HEK293T (cell line): Measurements from ENCODE around the gene PTPRA.

Source experiments
- CTCF ChIA-PET: fragments of 350-600 bp; formaldehyde crosslinking; extraction: SDS; loops from one replicate; lab custom pipeline; 2021; ENCODE audit warnings: antibody characterized with exemption, inconsistent platforms; lab: Yijun Ruan, JAX
- POLR2A ChIA-PET: fragments of 350-600 bp; formaldehyde crosslinking; extraction: SDS; loops from one replicate; lab custom pipeline; 2020; ENCODE audit warnings: antibody characterized with exemption, inconsistent platforms; lab: Yijun Ruan, JAX
- DNase-seq: peaks from one replicate; pipeline ENCODE4 v3.0.0; 2012; ENCODE audit warnings: mixed read lengths; ENCODE audit errors: extremely low spot score
- ARNT ChIP-seq: fragments of 450-650 bp; IDR thresholded peaks from 2 replicates; pipeline ENCODE4 v1.6.1; 2017; ENCODE audit warnings: mild to moderate bottlenecking
- BHLHE40 ChIP-seq: fragments of 450-650 bp; IDR thresholded peaks from 2 replicates; pipeline ENCODE4 v1.6.1; 2016; ENCODE audit warnings: mild to moderate bottlenecking, moderate library complexity, borderline replicate concordance
- CTBP1 ChIP-seq: fragments of 450-650 bp; IDR thresholded peaks from 2 replicates; pipeline ENCODE4 v1.6.1; 2016; ENCODE audit warnings: borderline replicate concordance
- ELF4 ChIP-seq: fragments of 450-650 bp; IDR thresholded peaks from 2 replicates; pipeline ENCODE4 v1.6.1; 2017; ENCODE audit warnings: antibody characterized with exemption
- FOXA1 ChIP-seq: fragments of 450-650 bp; IDR thresholded peaks from 2 replicates; pipeline ENCODE4 v1.6.1; 2016; ENCODE audit warnings: mild to moderate bottlenecking
- FOXK2 ChIP-seq: fragments of 450-650 bp; IDR thresholded peaks from 2 replicates; pipeline ENCODE4 v1.6.1; 2016; ENCODE audit warnings: mild to moderate bottlenecking
- FOXM1 ChIP-seq: fragments of 450-650 bp; IDR thresholded peaks from 2 replicates; pipeline ENCODE4 v1.6.1; 2017; ENCODE audit warnings: mild to moderate bottlenecking, borderline replicate concordance
- HDGF ChIP-seq: fragments of 450-650 bp; IDR thresholded peaks from 2 replicates; pipeline ENCODE4 v1.6.1; 2017; ENCODE audit warnings: antibody characterized with exemption, borderline replicate concordance
- L3MBTL2 ChIP-seq: fragments of 450-650 bp; conservative IDR thresholded peaks from 2 replicates; pipeline ENCODE4 v1.6.1; 2016; ENCODE audit warnings: mild to moderate bottlenecking
- LEF1 ChIP-seq: fragments of 450-650 bp; IDR thresholded peaks from 2 replicates; pipeline ENCODE4 v1.6.1; 2017; ENCODE audit warnings: mild to moderate bottlenecking, borderline replicate concordance
- NFRKB ChIP-seq: fragments of 450-650 bp; IDR thresholded peaks from 2 replicates; pipeline ENCODE4 v1.6.1; 2016; ENCODE audit warnings: mild to moderate bottlenecking, moderate library complexity
- SP1 ChIP-seq: fragments of 450-650 bp; IDR thresholded peaks from 2 replicates; pipeline ENCODE4 v1.6.1; 2017
- SUZ12 ChIP-seq: fragments of 450-650 bp; IDR thresholded peaks from 2 replicates; pipeline ENCODE4 v1.6.1; 2016; ENCODE audit warnings: mild to moderate bottlenecking
- TARDBP ChIP-seq: fragments of 450-650 bp; IDR thresholded peaks from 2 replicates; pipeline ENCODE4 v1.6.1; 2016
- ZNF384 ChIP-seq: fragments of 450-650 bp; IDR thresholded peaks from 2 replicates; pipeline ENCODE4 v1.6.1; 2016
- TF ChIP-seq, protein P1 (sequence below): fragments of 450-650 bp; IDR thresholded peaks from 2 replicates; pipeline ENCODE4 v1.6.1; 2016

PTPRA gene

DNA sequence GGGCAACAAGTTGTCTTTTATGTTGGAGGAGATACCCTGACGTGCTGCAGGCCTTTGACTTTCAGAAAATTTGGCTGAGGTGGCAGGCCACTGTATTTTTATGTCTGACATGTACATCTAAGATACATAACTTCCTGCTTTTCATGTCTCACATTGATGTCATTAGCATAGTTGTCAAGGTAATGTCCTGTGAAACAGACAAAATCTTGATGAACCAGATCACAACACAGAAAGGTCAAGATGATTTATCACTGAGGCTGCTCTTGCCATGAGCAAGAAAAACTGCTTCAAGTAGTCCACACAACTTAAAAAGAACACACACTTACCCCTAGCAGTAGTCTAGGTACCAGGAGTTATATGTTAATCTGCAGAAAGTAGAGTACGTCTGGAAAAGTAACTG lies 120.0 kb downstream of the PTPRA start:
- POLR2A ChIA-PET, result no interaction called here
- TF ChIP-seq FOXA1, result no peak
- TF ChIP-seq LEF1, result no peak
- TF ChIP-seq, protein P1, sequence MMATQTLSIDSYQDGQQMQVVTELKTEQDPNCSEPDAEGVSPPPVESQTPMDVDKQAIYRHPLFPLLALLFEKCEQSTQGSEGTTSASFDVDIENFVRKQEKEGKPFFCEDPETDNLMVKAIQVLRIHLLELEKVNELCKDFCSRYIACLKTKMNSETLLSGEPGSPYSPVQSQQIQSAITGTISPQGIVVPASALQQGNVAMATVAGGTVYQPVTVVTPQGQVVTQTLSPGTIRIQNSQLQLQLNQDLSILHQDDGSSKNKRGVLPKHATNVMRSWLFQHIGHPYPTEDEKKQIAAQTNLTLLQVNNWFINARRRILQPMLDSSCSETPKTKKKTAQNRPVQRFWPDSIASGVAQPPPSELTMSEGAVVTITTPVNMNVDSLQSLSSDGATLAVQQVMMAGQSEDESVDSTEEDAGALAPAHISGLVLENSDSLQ, result no peak
- no peak for TF ChIP-seq FOXK2
- no peak for TF ChIP-seq L3MBTL2
- no peak for TF ChIP-seq ELF4
- no peak for TF ChIP-seq SP1
- TF ChIP-seq HDGF, result no peak
- no peak for TF ChIP-seq CTBP1
- no peak for TF ChIP-seq BHLHE40
- no peak for TF ChIP-seq TARDBP
- no peak for TF ChIP-seq ZNF384
- TF ChIP-seq SUZ12, result no peak
- no peak for TF ChIP-seq ARNT
- no peak for TF ChIP-seq FOXM1
- no peak for TF ChIP-seq NFRKB
- DNase-seq, result no peak
- CTCF ChIA-PET, result no interaction called here

DNA sequence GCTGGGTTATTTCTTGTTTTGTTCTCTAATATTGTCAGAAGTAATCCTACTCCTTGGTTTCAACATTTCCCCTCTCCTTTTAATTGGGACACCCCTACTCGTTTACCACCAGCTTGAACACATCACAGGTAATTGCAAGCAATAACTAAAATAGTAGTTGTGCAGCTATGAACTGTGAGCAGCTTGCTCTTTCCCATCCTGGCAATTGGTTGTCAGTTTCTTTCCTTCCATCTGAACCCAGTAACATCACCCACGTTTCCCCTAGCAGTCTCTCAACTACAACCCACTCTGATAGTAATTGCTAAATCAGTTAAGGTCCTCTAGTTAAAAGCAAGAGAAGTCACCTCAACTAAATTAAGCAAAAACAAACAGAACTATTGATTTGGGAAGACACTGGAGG lies 122.5 kb downstream of the PTPRA start:
- no peak for DNase-seq
- ChIA-PET POLR2A (no interaction called here), CTCF (interaction anchor here (1.1 kb wide), 1 partner anchor 28 kb away, joined by 3 read pairs; no protein-coding TSS in a partner anchor)
- no peak for TF ChIP-seq LEF1
- no peak for TF ChIP-seq ARNT
- TF ChIP-seq TARDBP, result no peak
- no peak for TF ChIP-seq NFRKB
- TF ChIP-seq SP1, result no peak
- no peak for TF ChIP-seq CTBP1
- no peak for TF ChIP-seq SUZ12
- TF ChIP-seq FOXM1, result no peak
- no peak for TF ChIP-seq ELF4
- TF ChIP-seq FOXK2, result no peak
- no peak for TF ChIP-seq FOXA1
- TF ChIP-seq ZNF384, result no peak
- TF ChIP-seq L3MBTL2, result no peak
- no peak for TF ChIP-seq BHLHE40
- TF ChIP-seq, protein P1, result no peak
- TF ChIP-seq HDGF, result no peak

DNA sequence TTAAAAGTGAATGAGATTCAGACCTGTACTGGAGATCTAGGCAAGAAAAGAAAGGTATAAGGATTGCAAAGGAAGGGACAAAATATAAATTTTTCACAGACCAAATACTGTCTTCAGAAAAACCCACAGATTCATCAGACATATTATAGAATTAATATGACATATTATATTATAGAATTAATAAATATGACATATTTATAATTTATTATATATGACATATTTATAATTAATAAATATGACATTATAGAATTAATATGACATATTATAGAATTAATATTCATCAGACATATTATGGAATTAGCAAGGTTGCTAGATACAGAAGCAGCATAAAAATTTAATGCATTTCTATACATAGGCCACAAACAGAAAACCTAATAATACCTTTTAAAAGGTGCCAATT lies 125.4 kb downstream of the PTPRA start:
- no peak for TF ChIP-seq HDGF
- ChIA-PET CTCF (interaction anchor here (0.7 kb wide), 1 partner anchor 19 kb away, joined by 3 read pairs; no protein-coding TSS in a partner anchor), POLR2A (no interaction called here)
- no peak for DNase-seq

DNA sequence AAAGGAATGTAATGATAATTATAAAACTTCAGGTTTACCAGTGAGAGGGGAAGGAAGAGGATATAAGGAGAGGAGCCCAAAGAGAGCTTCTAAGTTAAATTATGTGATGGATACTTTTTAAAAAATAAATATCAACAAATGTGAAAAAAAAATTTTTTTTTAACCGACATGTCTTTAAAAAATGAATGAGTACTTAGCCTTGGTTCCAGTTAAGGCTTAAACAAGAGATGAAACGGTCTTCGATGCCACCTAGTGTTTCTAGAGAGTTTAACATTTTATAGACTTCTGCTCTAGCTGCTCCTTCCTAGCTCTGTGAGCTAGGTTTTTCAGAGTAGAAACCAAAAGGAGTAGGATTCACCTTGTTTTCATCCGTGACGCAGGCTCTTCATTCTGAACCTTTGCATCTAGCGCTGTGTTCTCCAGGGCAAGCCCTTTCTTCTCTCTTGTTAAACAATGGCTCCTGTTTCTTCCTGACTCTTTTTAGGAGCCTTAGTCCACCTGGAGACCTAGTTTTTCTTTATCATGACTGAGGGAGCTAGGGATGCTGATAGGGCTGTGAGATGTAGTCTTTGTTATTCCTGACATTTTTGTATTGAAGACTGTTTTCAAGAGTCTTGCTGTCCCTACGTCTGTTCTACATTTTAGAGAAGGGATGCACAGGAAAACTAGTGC lies 127.7 kb downstream of the PTPRA start:
- POLR2A ChIA-PET, result interaction anchor here (0.6 kb wide), 1 partner anchor 337 kb away, joined by 3 read pairs; the partner anchor contains the start of gene IDH3B
- DNase-seq, result peak; percentile 61
- no peak for TF ChIP-seq ARNT
- TF ChIP-seq TARDBP, result no peak
- TF ChIP-seq FOXA1, result no peak
- TF ChIP-seq L3MBTL2, result no peak
- no peak for TF ChIP-seq BHLHE40
- no peak for TF ChIP-seq CTBP1
- no peak for TF ChIP-seq FOXK2
- no peak for TF ChIP-seq ZNF384
- TF ChIP-seq SUZ12, result no peak
- CTCF ChIA-PET, result interaction anchor here (0.6 to 1.4 kb wide), 8 partner anchors 10 to 239 kb away, joined by 3 to 4 read pairs (median 3); no protein-coding TSS in a partner anchor

DNA sequence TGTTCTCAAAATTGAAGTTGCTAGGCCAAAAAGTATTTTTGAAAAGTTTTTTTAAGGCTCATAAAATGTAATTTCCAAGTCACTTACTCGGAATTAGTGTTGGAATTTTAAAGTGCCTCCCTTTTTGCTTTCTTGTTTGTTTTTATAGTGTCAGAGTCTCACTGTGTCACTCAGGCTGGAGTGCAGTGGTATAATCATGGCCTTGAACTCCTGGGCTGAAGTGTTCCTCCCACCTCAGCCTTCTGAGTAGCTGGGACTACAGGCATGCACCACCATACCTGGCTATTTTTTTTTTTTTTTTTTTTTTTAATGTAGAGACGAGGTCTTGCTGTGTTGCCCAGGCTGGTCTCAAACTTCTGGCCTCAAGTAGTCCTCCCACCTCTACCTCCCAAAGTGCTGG lies 130.1 kb downstream of the PTPRA start:
- ChIA-PET CTCF (no interaction called here), POLR2A (no interaction called here)
- no peak for DNase-seq
- TF ChIP-seq, protein P1, result peak; percentile 41; the same call in 1 of the 2 replicates
- TF ChIP-seq ZNF384 (no peak), TARDBP (no peak), ARNT (no peak), SUZ12 (no peak)

DNA sequence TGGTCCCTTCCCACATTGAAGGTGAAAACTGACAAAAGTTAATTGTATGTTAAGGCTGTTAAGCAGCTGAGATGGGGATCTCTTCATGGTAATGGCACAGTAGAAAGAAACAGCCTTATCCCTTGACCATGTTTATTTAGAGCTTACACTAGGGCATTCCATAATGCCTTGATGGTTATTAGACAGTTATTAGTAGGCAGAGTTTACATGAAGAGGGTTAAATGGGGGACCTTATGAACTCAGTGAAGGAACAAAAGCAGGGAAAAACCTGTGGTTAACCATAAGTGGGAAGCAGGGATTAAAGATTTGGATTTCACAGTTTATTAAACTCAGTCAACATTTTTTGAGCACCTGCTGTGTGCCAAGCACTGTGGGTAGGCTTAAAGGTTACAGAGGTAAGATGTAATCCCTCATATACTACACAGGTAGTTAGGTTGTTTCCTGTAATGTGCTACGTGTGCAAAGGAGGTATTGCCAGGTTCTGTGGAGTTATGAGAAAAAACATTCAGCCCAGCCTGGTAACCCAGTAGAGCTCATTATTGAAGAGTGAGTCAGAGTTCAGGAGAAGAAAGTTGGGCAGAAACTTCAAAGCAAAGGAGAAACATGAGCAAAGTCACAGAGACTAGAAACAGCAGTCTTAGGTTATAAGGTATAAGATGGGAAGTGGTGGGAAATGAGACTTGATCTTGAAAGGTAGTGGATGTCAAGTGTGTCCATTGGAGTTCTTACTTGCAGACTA lies 137.9 kb downstream of the PTPRA start:
- TF ChIP-seq ARNT, result no peak
- TF ChIP-seq CTBP1, result no peak
- TF ChIP-seq SP1, result no peak
- DNase-seq, result no peak
- ChIA-PET CTCF (interaction anchor here (0.5 kb wide), 1 partner anchor 10 kb away, joined by 3 read pairs; no protein-coding TSS in a partner anchor), POLR2A (interaction anchor here (1.2 kb wide), 1 partner anchor 138 kb away, joined by 4 read pairs; the partner anchor contains the start of gene PTPRA)
